Uterus (tissue), 4 donors: ENCODE measurements around the gene IRAK1BP1. TPM values are rescaled to one million over a fixed set of nuclear protein-coding genes. Genes with fewer than 3 reads are reported as not detected.
"Not testable (repeated sequence)": the region's sequence is repeated elsewhere in the genome, so short reads cannot be mapped to it uniquely, and the experiment has no call there.

Experiments used
- DNase-seq, 2 donors: peaks; one replicate each; pipeline ENCODE4 v3.0.0-alpha.2; 2019 to 2020
- H3K27ac ChIP-seq, 2 donors: fragments of 200-600 bp; sonication (generic); 1 replicate in 1 of 2; 2 replicates in 1 of 2; pipeline ENCODE4 v1.5.1; 2016 to 2018
- H3K27me3 ChIP-seq, 2 donors: fragments of 200-600 bp; sonication (generic); one replicate each; pipeline ENCODE4 v1.5.1; 2018 to 2019; ENCODE audit warnings: control low read depth in 1 of 2
- H3K36me3 ChIP-seq, 2 donors: fragments of 200-600 bp; sonication (generic); one replicate each; pipeline ENCODE4 v1.5.1; 2019; ENCODE audit warnings: control low read depth in 1 of 2
- H3K4me1 ChIP-seq, 2 donors: fragments of 200-600 bp; sonication (generic); one replicate each; pipeline ENCODE4 v1.5.1; 2018 to 2019; ENCODE audit warnings: control low read depth in 1 of 2
- H3K4me3 ChIP-seq, 2 donors: fragments of 200-600 bp; sonication (generic); 1 replicate in 1 of 2; 2 replicates in 1 of 2; pipeline ENCODE4 v1.5.1; 2018 to 2019; ENCODE audit warnings: mild to moderate bottlenecking in 1 of 2
- H3K9me3 ChIP-seq, 2 donors: fragments of 200-600 bp; sonication (generic); one replicate each; pipeline ENCODE4 v1.5.1; 2019; ENCODE audit warnings: control low read depth in 1 of 2
- POLR2A ChIP-seq, 2 donors: fragments of 450-650 bp; IDR thresholded peaks; one replicate each; pipeline ENCODE4 v1.6.1; 2016; ENCODE audit warnings: antibody characterized with exemption in 2 of 2, mild to moderate bottlenecking in 1 of 2, moderate library complexity in 1 of 2
- intact Hi-C: fragments of 100-400 bp; cut with DNase I; formaldehyde crosslinking; loops from one replicate; pipeline ENCODE4 v1.15.1; 2023; ENCODE audit warnings: low total_unique reads
- total RNA-seq, 4 donors: library from RNA; depleted of rRNA in 3 of 4; stranded (reverse); fragments of >200 nt in 3 of 4; gene quantifications; one replicate each; pipeline versions ENCODE4 v1.1.0 to v1.2.4, GENCODE V29; 2014 to 2023
- TF ChIP-seq, protein P1 (sequence below), 4 experiments: fragments of 200-600 bp in 2 of 4; fragments of 450-650 bp in 2 of 4; sonication (generic) in 2 of 4; IDR thresholded peaks; one replicate each; pipeline ENCODE4 v1.5.1; 2016 to 2019; ENCODE audit warnings: antibody characterized with exemption in 4 of 4, mild to moderate bottlenecking in 2 of 4, moderate library complexity in 1 of 4
- donor health status: DM: yes; HTN: yes; CAD: no.

Gene IRAK1BP1
- total RNA-seq, 4 donors from 2014 or later = 3.2 to 20.0 (median 7.9) TPM

DNA sequence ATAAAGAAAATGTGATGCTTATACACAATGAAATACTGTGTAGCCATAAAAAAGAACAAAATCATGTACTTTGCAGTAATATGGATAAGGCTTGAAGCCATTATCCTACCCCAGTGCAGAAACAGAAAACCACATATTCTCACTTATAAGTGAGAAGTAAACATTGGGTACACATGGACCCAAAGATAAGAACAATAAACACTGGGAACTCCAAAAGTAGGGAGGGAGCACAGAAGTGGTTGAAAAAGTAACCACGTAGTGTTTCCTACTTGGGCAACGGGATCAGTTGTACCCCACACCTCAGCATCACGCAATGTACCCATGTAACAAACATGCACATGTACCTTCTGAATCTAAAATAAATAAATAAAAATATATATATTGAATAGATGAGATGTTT is 8.2 kb downstream of the IRAK1BP1 start:
- H3K27ac ChIP-seq = no peak overlapping the region
- no peaks in the 10 kb centered on the region for H3K27me3 ChIP-seq
- H3K9me3 ChIP-seq = peaks cover 0 to 3% of the 10 kb centered on the region in 2 donors
- no peak for DNase-seq
- intact Hi-C loops = no loop called here
- H3K36me3 ChIP-seq = no peaks in the 10 kb centered on the region
- H3K4me1 ChIP-seq = no peaks in the 10 kb centered on the region
- TF ChIP-seq, protein P1, sequence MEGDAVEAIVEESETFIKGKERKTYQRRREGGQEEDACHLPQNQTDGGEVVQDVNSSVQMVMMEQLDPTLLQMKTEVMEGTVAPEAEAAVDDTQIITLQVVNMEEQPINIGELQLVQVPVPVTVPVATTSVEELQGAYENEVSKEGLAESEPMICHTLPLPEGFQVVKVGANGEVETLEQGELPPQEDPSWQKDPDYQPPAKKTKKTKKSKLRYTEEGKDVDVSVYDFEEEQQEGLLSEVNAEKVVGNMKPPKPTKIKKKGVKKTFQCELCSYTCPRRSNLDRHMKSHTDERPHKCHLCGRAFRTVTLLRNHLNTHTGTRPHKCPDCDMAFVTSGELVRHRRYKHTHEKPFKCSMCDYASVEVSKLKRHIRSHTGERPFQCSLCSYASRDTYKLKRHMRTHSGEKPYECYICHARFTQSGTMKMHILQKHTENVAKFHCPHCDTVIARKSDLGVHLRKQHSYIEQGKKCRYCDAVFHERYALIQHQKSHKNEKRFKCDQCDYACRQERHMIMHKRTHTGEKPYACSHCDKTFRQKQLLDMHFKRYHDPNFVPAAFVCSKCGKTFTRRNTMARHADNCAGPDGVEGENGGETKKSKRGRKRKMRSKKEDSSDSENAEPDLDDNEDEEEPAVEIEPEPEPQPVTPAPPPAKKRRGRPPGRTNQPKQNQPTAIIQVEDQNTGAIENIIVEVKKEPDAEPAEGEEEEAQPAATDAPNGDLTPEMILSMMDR (IDR thresholded peaks at IDR 0.05) = no peak
- no peak for TF ChIP-seq POLR2A (IDR thresholded peaks at IDR 0.05)
- no peak overlapping the region for H3K4me3 ChIP-seq

DNA sequence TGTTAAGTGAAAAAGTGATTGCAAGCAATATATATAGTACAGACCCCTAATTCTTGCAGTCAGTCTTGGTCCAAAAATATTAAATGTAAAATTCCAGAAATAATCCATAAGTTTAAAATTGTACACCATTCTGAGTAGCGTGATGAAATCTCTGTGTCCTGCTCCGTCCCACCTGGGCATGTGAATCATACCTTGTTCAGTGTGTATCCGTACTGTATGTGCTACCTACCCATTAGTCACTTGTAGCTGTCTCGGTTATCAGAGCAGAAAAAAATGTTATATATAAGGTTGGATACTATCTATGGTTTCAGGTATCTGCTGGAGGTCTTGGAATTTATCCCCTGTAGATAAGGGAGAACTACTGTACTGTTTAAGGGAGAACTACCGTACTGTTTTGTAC is 16.3 kb downstream of the IRAK1BP1 start:
- intact Hi-C loops = no loop called here
- no peak for TF ChIP-seq POLR2A (IDR thresholded peaks at IDR 0.05)
- TF ChIP-seq, protein P1 (IDR thresholded peaks at IDR 0.05) = no peak
- no peak for DNase-seq
- Histone ChIP-seq H3K36me3 (no peaks in the 10 kb centered on the region), H3K4me1 (no peaks in the 10 kb centered on the region), H3K4me3 (no peak overlapping the region), H3K27me3 (no peaks in the 10 kb centered on the region), H3K27ac (no peak overlapping the region), H3K9me3 (no peaks in the 10 kb centered on the region)

DNA sequence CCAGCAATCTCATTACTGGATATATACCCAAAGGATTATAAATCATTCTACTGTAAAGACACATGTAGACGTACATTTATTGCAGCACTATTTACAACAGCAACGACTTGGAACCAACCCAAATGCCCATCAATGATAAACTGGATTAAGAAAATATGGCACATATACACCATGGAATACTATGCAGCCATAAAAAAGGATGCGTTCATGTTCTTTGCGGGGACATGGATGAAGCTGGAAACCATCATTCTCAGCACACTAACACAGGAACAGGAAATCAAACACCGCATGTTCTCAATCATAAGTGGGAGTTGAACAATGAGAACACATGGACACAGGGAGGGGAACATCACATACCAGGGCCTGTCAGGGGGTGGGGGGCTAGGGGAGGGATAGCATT is 22.6 kb downstream of the IRAK1BP1 start:
- H3K9me3 ChIP-seq, DNase-seq, intact Hi-C loops, H3K36me3 ChIP-seq, H3K4me1 ChIP-seq, H3K4me3 ChIP-seq, H3K27ac ChIP-seq, H3K27me3 ChIP-seq: not testable (repeated sequence)

DNA sequence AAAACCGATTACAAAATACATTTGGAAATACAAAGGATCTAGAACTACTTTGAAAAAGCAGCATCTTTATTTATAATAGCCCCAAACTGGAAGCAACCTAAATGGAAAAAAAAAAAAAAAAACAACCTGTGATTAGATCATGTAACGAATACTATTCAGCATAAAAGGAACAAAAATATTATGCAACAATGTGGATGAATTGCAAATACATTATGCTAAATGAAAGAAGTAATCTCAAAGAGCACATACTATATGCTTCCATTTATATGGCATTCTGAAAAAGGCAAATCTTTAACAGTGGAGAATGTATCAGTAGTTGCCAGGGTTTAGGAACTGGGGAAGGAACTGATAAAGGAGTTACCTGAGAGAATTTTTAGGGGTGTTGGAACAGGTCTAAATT is 28.9 kb downstream of the IRAK1BP1 start:
- intact Hi-C loops = no loop called here
- Histone ChIP-seq H3K4me3 (no peak overlapping the region), H3K27ac (no peak overlapping the region), H3K27me3 (no peaks in the 10 kb centered on the region), H3K36me3 (no peaks in the 10 kb centered on the region), H3K4me1 (no peaks in the 10 kb centered on the region), H3K9me3 (no peaks in the 10 kb centered on the region)
- no peak for TF ChIP-seq POLR2A (IDR thresholded peaks at IDR 0.05)
- TF ChIP-seq, protein P1 (IDR thresholded peaks at IDR 0.05) = no peak
- DNase-seq = no peak

DNA sequence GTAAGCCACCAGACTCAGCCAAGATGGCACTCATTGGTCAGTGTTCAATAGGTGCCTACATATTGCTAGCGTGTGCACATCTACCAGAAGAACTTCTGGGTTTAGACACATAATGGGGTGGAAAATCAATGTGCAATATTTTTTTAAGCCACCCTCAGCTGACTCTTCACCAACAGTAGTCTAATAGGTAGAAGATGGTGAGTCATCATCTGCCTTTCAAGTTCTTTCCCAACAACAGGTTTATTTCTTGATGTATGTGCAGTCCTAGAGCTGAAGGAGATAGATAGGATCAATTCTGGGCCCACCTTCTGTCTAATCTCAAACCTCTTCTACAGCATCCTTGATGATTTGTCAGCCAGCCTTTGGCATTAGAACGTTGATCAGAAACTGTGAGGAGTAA is 41.3 kb downstream of the IRAK1BP1 start:
- intact Hi-C loops = no loop called here
- DNase-seq = no peak
- no peaks in the 10 kb centered on the region for H3K27me3 ChIP-seq
- no peaks in the 10 kb centered on the region for H3K9me3 ChIP-seq
- H3K4me1 ChIP-seq = no peaks in the 10 kb centered on the region
- H3K27ac ChIP-seq = no peak overlapping the region
- H3K36me3 ChIP-seq = no peaks in the 10 kb centered on the region
- no peak overlapping the region for H3K4me3 ChIP-seq
- TF ChIP-seq, protein P1 (IDR thresholded peaks at IDR 0.05) = no peak
- no peak for TF ChIP-seq POLR2A (IDR thresholded peaks at IDR 0.05)

DNA sequence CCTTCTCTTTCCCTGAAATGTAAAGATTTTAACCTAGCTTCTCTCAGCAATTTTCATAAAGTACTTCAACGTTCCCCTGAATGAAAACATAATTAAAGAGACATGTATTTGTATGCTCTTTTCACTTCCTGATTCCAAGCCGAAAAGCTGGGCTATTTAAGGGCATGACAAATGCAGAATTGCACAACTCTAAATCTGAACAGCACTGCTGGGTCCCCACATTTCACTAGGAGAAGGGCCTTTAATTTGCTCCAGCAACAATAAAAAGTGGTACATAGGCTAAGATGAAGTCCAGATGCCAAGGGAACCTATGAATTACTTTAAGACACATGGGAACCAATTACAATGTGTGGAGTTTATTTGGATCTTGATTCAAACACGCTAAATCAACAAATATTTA is 42.0 kb downstream of the IRAK1BP1 start:
- Histone ChIP-seq H3K36me3 (no peaks in the 10 kb centered on the region), H3K4me1 (no peaks in the 10 kb centered on the region), H3K27ac (no peak overlapping the region), H3K4me3 (no peak overlapping the region), H3K9me3 (no peaks in the 10 kb centered on the region), H3K27me3 (no peaks in the 10 kb centered on the region)
- intact Hi-C loops = no loop called here
- TF ChIP-seq, protein P1 (IDR thresholded peaks at IDR 0.05) = no peak
- TF ChIP-seq POLR2A (IDR thresholded peaks at IDR 0.05) = no peak
- no peak for DNase-seq
